GM23338 (cell line): Measurements from ENCODE around the gene KCNAB2. TPM values are rescaled to one million over a fixed set of nuclear protein-coding genes. Genes with fewer than 3 reads are reported as not detected.
A peak's percentile ranks its signal among the peaks of the same experiment; 100 is the strongest.

Source experiments
- ATAC-seq: fragments of 200-7000 bp; cut with Tn5 transposase; 3 replicates; pipeline ENCODE4 v1.9.1; 2020
- DNase-seq: peaks from one replicate; pipeline ENCODE4 v3.0.0-alpha.2; 2015; ENCODE audit warnings: low spot score
- H2AFZ ChIP-seq: fragments of 200-600 bp; sonication (generic); 2 replicates; pipeline ENCODE4 v1.8.0; 2016; ENCODE audit warnings: antibody characterized with exemption, mild to moderate bottlenecking, moderate library complexity
- H3F3A ChIP-seq: fragments of 200-600 bp; sonication (generic); replicated peaks from 2 replicates; pipeline ENCODE4 v1.8.0; 2017; ENCODE audit warnings: antibody characterized with exemption, mixed run types, low read depth
- H3K27ac ChIP-seq: fragments of 200-600 bp; sonication (generic); 2 replicates; pipeline ENCODE4 v1.6.1; 2016; ENCODE audit warnings: low read depth
- H3K27me3 ChIP-seq: fragments of 200-600 bp; sonication (generic); 2 replicates; pipeline ENCODE4 v1.8.0; 2016; ENCODE audit warnings: mild to moderate bottlenecking, mixed run types, moderate library complexity; ENCODE audit not compliant: insufficient read depth
- H3K36me3 ChIP-seq: fragments of 200-600 bp; sonication (generic); 2 replicates; pipeline ENCODE4 v1.8.0; 2016; ENCODE audit warnings: mild to moderate bottlenecking; ENCODE audit not compliant: insufficient read depth
- H3K4me1 ChIP-seq: fragments of 200-600 bp; sonication (generic); 2 replicates; pipeline ENCODE4 v1.8.0; 2016; ENCODE audit warnings: mild to moderate bottlenecking, moderate library complexity; ENCODE audit not compliant: insufficient read depth
- H3K4me2 ChIP-seq: fragments of 200-600 bp; sonication (generic); 2 replicates; pipeline ENCODE4 v1.7.1; 2017; ENCODE audit warnings: mixed run types
- H3K4me3 ChIP-seq: fragments of 200-600 bp; sonication (generic); 2 replicates; pipeline ENCODE4 v1.6.1; 2016; ENCODE audit warnings: mixed run types
- H3K79me2 ChIP-seq: fragments of 200-600 bp; sonication (generic); replicated peaks from 2 replicates; pipeline ENCODE4 v1.8.0; 2017; ENCODE audit warnings: mild to moderate bottlenecking; ENCODE audit not compliant: insufficient read depth
- H3K9me2 ChIP-seq: fragments of 200-600 bp; sonication (generic); 2 replicates; pipeline ENCODE4 v1.8.0; 2017; ENCODE audit not compliant: insufficient read depth
- H4K20me1 ChIP-seq: fragments of 200-600 bp; sonication (generic); replicated peaks from 2 replicates; pipeline ENCODE4 v1.8.0; 2017; ENCODE audit warnings: mild to moderate bottlenecking; ENCODE audit not compliant: insufficient read depth
- H3K27ac Mint-ChIP-seq: 2 replicates; pipeline ENCODE4 v1.8.0; 2020; ENCODE audit warnings: inconsistent platforms, mild to moderate bottlenecking, moderate library complexity, mixed read lengths
- H3K27me3 Mint-ChIP-seq: 3 replicates; pipeline ENCODE4 v1.8.0; 2022; ENCODE audit warnings: low read depth, mild to moderate bottlenecking, moderate library complexity, mixed read lengths, inconsistent platforms; ENCODE audit not compliant: insufficient read depth, poor library complexity
- H3K36me3 Mint-ChIP-seq: 3 replicates; pipeline ENCODE4 v1.8.0; 2021; ENCODE audit warnings: low read depth, mild to moderate bottlenecking, inconsistent platforms, moderate library complexity, mixed read lengths
- H3K4me1 Mint-ChIP-seq: 3 replicates; pipeline ENCODE4 v1.8.0; 2020; ENCODE audit warnings: mild to moderate bottlenecking, inconsistent platforms, mixed read lengths
- H3K4me3 Mint-ChIP-seq: 3 replicates; pipeline ENCODE4 v1.8.0; 2021; ENCODE audit warnings: moderate library complexity, mild to moderate bottlenecking, inconsistent platforms, mixed read lengths
- H3K9me3 Mint-ChIP-seq: 3 replicates; pipeline ENCODE4 v1.8.0; 2020; ENCODE audit warnings: moderate library complexity, mild to moderate bottlenecking, inconsistent platforms, mixed read lengths
- CREB1 ChIP-seq: fragments of 250-450 bp; sonication (Bioruptor Pico); IDR thresholded peaks from 2 replicates; pipeline ENCODE4 v1.5.0; 2020; ENCODE audit warnings: low read depth, mild to moderate bottlenecking, moderate library complexity
- CTCF ChIP-seq, 2 experiments: fragments of 200-600 bp in 1 of 2; sonication (generic) in 1 of 2; conservative IDR thresholded peaks; 2 replicates each; pipeline versions ENCODE4 v1.5.1 to v1.6.1; 2016 to 2017; ENCODE audit warnings: antibody characterized with exemption in 2 of 2, low read depth in 2 of 2, mild to moderate bottlenecking in 2 of 2, moderate library complexity in 1 of 2
- EZH2 ChIP-seq: fragments of 200-600 bp; sonication (generic); IDR thresholded peaks from one replicate; pipeline ENCODE4 v1.8.0; 2017; ENCODE audit warnings: antibody characterized with exemption, mild to moderate bottlenecking, low read depth; ENCODE audit not compliant: unreplicated experiment
- EZH2phosphoT487 ChIP-seq: fragments of 200-600 bp; sonication (generic); IDR thresholded peaks from one replicate; pipeline ENCODE4 v1.8.1; 2018; ENCODE audit warnings: antibody characterized with exemption; ENCODE audit not compliant: unreplicated experiment
- JUNB ChIP-seq: IDR thresholded peaks from one replicate; pipeline ENCODE4 v1.6.1; 2016; ENCODE audit warnings: antibody characterized with exemption; ENCODE audit not compliant: unreplicated experiment
- POLR2AphosphoS5 ChIP-seq: IDR thresholded peaks from 2 replicates; pipeline ENCODE4 v1.6.1; 2016; ENCODE audit warnings: antibody characterized with exemption, low read depth
- ZNF114 ChIP-seq: fragments of 250-450 bp; sonication (Bioruptor Pico); IDR thresholded peaks from 2 replicates; pipeline ENCODE4 v1.5.0; 2020; ENCODE audit warnings: mild to moderate bottlenecking, moderate library complexity
- ZNF331 ChIP-seq: fragments of 250-450 bp; sonication (Bioruptor Pico); IDR thresholded peaks from 2 replicates; pipeline ENCODE4 v1.5.0; 2020; ENCODE audit warnings: low read depth, mild to moderate bottlenecking, moderate library complexity
- polyA plus RNA-seq: library from polyadenylated mRNA; unstranded; fragments of >200 nt; fragmentation: Nextera tagmentation; extraction: Ambion mirVana; gene quantifications from 2 replicates; pipeline ENCODE4 v1.2.1, GENCODE V29; 2016
- total RNA-seq: library from RNA; depleted of rRNA; stranded (reverse); fragments of >200 nt; shearing (Covaris generic); gene quantifications from 2 replicates; pipeline ENCODE4 v1.2.3, GENCODE V29; 2014
- TF ChIP-seq, protein P1 (sequence below): IDR thresholded peaks from one replicate; pipeline ENCODE4 v1.6.1; 2018; ENCODE audit warnings: antibody characterized with exemption; ENCODE audit not compliant: unreplicated experiment

KCNAB2 gene
- total and polyA plus RNA-seq, 2 experiments from 2014 or later: 3.0 to 3.7 TPM

- no peaks in the 10 kb centered on the region for H3K79me2 ChIP-seq
- H4K20me1 ChIP-seq: no peaks in the 10 kb centered on the region
- H3K4me2 ChIP-seq: no peak overlapping the region
- H3K36me3 Mint-ChIP-seq: no peaks in the 10 kb centered on the region
- H3K27me3 ChIP-seq: peaks cover 24% of the 10 kb centered on the region
- no peak overlapping the region for H3K27ac Mint-ChIP-seq
- 0 out of 2 replicates have a peak, but pooled peaks cover 2% of the 10 kb centered on the region for H3F3A ChIP-seq
- H3K4me1 Mint-ChIP-seq: peaks cover 5% of the 10 kb centered on the region; the same call in 2 of the 3 replicates
- ATAC-seq: no peak
- no peak for DNase-seq
- H3K9me3 Mint-ChIP-seq: no peaks in the 10 kb centered on the region
- TF ChIP-seq, protein P1, sequence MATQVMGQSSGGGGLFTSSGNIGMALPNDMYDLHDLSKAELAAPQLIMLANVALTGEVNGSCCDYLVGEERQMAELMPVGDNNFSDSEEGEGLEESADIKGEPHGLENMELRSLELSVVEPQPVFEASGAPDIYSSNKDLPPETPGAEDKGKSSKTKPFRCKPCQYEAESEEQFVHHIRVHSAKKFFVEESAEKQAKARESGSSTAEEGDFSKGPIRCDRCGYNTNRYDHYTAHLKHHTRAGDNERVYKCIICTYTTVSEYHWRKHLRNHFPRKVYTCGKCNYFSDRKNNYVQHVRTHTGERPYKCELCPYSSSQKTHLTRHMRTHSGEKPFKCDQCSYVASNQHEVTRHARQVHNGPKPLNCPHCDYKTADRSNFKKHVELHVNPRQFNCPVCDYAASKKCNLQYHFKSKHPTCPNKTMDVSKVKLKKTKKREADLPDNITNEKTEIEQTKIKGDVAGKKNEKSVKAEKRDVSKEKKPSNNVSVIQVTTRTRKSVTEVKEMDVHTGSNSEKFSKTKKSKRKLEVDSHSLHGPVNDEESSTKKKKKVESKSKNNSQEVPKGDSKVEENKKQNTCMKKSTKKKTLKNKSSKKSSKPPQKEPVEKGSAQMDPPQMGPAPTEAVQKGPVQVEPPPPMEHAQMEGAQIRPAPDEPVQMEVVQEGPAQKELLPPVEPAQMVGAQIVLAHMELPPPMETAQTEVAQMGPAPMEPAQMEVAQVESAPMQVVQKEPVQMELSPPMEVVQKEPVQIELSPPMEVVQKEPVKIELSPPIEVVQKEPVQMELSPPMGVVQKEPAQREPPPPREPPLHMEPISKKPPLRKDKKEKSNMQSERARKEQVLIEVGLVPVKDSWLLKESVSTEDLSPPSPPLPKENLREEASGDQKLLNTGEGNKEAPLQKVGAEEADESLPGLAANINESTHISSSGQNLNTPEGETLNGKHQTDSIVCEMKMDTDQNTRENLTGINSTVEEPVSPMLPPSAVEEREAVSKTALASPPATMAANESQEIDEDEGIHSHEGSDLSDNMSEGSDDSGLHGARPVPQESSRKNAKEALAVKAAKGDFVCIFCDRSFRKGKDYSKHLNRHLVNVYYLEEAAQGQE: no peak
- TF ChIP-seq ZNF331 (CRISPR knock-in tag) (no peak), EZH2phosphoT487 (no peak), JUNB (no peak), CREB1 (CRISPR knock-in tag) (no peak)
- no peak overlapping the region for H3K4me3 ChIP-seq
- H3K27me3 Mint-ChIP-seq: peaks cover 12% of the 10 kb centered on the region
- H3K4me1 ChIP-seq: no peaks in the 10 kb centered on the region
- no peak overlapping the region for H2AFZ ChIP-seq
- no peaks in the 10 kb centered on the region for H3K36me3 ChIP-seq
- no peak overlapping the region for H3K27ac ChIP-seq
- peaks cover 13% of the 10 kb centered on the region for H3K9me2 ChIP-seq
- H3K4me3 Mint-ChIP-seq: no peak overlapping the region
Measured at GRCh38 chr1:6145864-6146410, 100.2 kb downstream of the KCNAB2 start.

DNA sequence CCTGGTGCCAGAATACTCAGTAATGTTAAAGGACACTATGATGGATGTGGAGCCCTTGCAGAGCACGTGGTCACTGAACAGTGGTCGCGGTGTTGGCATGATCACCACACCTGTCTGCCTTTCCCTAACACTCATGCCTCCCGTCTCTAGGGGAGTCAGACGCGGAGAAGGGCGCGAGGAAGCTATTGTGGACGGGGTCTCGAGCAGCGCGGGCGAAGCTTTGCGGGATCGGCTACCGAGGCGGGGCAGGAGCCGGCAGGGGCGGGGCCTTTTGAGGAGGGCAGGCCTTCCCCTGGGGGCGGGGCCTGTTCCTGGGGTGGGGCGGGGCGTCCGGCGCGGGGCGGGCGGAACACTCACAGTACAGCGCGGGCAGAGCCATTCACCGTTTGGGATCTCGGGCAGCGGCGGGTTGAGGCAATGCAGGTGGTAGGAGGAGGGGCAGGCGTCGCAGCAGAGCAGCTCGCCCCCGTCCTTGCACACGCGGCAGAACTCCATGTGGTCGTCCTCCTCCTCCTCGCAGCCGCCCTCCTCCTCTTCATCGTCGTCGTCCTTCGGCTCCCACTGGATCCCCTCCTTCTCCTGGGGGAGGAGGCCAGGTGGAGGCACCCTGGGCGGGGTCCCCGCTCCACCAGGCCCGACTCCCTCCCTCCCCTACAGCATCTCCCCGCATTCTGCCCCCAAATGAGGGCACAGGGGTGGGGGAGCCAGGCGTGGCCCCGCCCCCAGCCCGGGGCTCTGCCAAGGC, 103.0 kb downstream of the KCNAB2 start:
- H3K9me3 Mint-ChIP-seq: peaks cover 3% of the 10 kb centered on the region; the same call in 1 of the 3 replicates
- no peak overlapping the region for H3K27ac Mint-ChIP-seq
- no peak overlapping the region; the same call in none of the 3 replicates for H3K4me3 Mint-ChIP-seq
- Histone ChIP-seq H3F3A (0 out of 2 replicates have a peak, but pooled peaks cover 2% of the 10 kb centered on the region), H4K20me1 (no peaks in the 10 kb centered on the region), H3K4me2 (peak overlapping the region; percentile 81), H3K27me3 (peaks cover 24% of the 10 kb centered on the region), H2AFZ (peak overlapping the region; percentile 98), H3K4me3 (peak overlapping the region; percentile 55), H3K36me3 (no peaks in the 10 kb centered on the region), H3K27ac (no peak overlapping the region), H3K4me1 (no peaks in the 10 kb centered on the region), H3K9me2 (peaks cover 13% of the 10 kb centered on the region), H3K79me2 (no peaks in the 10 kb centered on the region)
- H3K27me3 Mint-ChIP-seq: peaks cover 15% of the 10 kb centered on the region
- H3K36me3 Mint-ChIP-seq: no peaks in the 10 kb centered on the region
- H3K4me1 Mint-ChIP-seq: peaks cover 5% of the 10 kb centered on the region; the same call in 2 of the 3 replicates
- peak; percentile 93 for DNase-seq
- ATAC-seq: peak; percentile 95
- TF ChIP-seq ZNF114 (no peak), POLR2AphosphoS5 (no peak), CREB1 (CRISPR knock-in tag) (no peak), CTCF (conservative IDR thresholded peaks at IDR 0.05; ENCODE audit: low read depth in 2 of 2) (no peak), EZH2 (no peak)
- TF ChIP-seq, protein P1: no peak
